ENCODE measurements around the gene SUV39H1. TPM values are rescaled to one million over a fixed set of nuclear protein-coding genes. Genes with fewer than 3 reads are reported as not detected.
A peak's percentile ranks its signal among the peaks of the same experiment; 100 is the strongest.

SUV39H1 gene
- total and polyA plus RNA-seq, 2 of the 13 experiments (the other 11 are each of a cell fraction or from before 2014, with no cell fraction given) = 5.2 to 10.1 TPM

GRCh38 chrX:48696301-48696908 is at the start of gene SUV39H1 (continued):
- 0 out of 2 replicates have a peak, but pooled peaks have one; percentile 26 for TF ChIP-seq IRF9 (CRISPR knock-in tag; IDR thresholded peaks at IDR 0.05; ENCODE audit: borderline replicate concordance)
- no peak for TF ChIP-seq BCLAF1 (IDR thresholded peaks at IDR 0.05)
- peak; percentile 25; the same call in 1 of the 2 replicates for TF ChIP-seq TBX2 (CRISPR knock-in tag; IDR thresholded peaks at IDR 0.05; ENCODE audit: borderline replicate concordance)
- peak; percentile 95 for TF ChIP-seq SIN3B (IDR thresholded peaks at IDR 0.05; ENCODE audit: low read length)
- peak; percentile 51; the same call in 1 of the 2 replicates for TF ChIP-seq ZBTB25 (CRISPR knock-in tag; IDR thresholded peaks at IDR 0.05)
- peak; percentile 80 for TF ChIP-seq GATAD1 (CRISPR knock-in tag; IDR thresholded peaks at IDR 0.05)
- TF ChIP-seq HDAC1 (CRISPR knock-in tag; IDR thresholded peaks at IDR 0.05) = peak; percentile 59; the same call in 1 of the 2 replicates
- TF ChIP-seq REPIN1 (CRISPR knock-in tag; IDR thresholded peaks at IDR 0.05; ENCODE audit: borderline replicate concordance, low read depth) = 0 out of 2 replicates have a peak, but pooled peaks have one; percentile 39
- no peak for TF ChIP-seq ZKSCAN8 (CRISPR knock-in tag; IDR thresholded peaks at IDR 0.05; ENCODE audit: borderline replicate concordance)
- 0 out of 2 replicates have a peak, but pooled peaks have one; percentile 28 for TF ChIP-seq TOPORS (CRISPR knock-in tag; IDR thresholded peaks at IDR 0.05)
- TF ChIP-seq ZNF501 (CRISPR knock-in tag; IDR thresholded peaks at IDR 0.05) = no peak
- TF ChIP-seq MXI1 (IDR thresholded peaks at IDR 0.05; ENCODE audit: borderline replicate concordance, low read depth, low read length) = peak; percentile 89; the same call in 2 of the 3 replicates
- TF ChIP-seq AGO1 (IDR thresholded peaks at IDR 0.05; ENCODE audit: low read depth, low read length, poor library complexity, severe bottlenecking) = peak; percentile 83
- no peak for TF ChIP-seq UBTF (CRISPR knock-in tag; IDR thresholded peaks at IDR 0.05)
- no peak for TF ChIP-seq ZNF383 (CRISPR knock-in tag; IDR thresholded peaks at IDR 0.05; ENCODE audit: borderline replicate concordance)
- TF ChIP-seq ZFX (CRISPR knock-in tag; IDR thresholded peaks at IDR 0.05; ENCODE audit: low read depth) = peak; percentile 68
- TF ChIP-seq ZNF253 (CRISPR knock-in tag; IDR thresholded peaks at IDR 0.05; ENCODE audit: borderline replicate concordance) = no peak
- TF ChIP-seq ZNF143 (CRISPR knock-in tag; IDR thresholded peaks at IDR 0.05) = peak; percentile 81
- peak; percentile 71; the same call in 1 of the 2 replicates for TF ChIP-seq KLF15 (CRISPR knock-in tag; IDR thresholded peaks at IDR 0.05; ENCODE audit: borderline replicate concordance)
- TF ChIP-seq MNT (IDR thresholded peaks at IDR 0.05) = 0 out of 2 replicates have a peak, but pooled peaks have one; percentile 9
